Naive B cell (primary cell): ENCODE results near the gene ZBTB47. TPM values are rescaled to one million over a fixed set of nuclear protein-coding genes. Genes with fewer than 3 reads are reported as not detected.

Experiments
- ATAC-seq, 2 donors: fragments of 150-1000 bp; cut with Tn5 transposase; 2 replicates each; pipeline ENCODE4 v1.10.0; 2021; ENCODE audit warnings: low read depth in 2 of 2, mild to moderate bottlenecking in 2 of 2, moderate library complexity in 2 of 2
- DNase-seq: peaks from one replicate; pipeline ENCODE4 v3.0.0; 2022
- H3K27ac Mint-ChIP-seq, 6 donors: one replicate each; pipeline ENCODE4 v1.8.0; 2020 to 2022; ENCODE audit warnings: mild to moderate bottlenecking in 6 of 6, mixed read lengths in 6 of 6, moderate library complexity in 5 of 6, inconsistent platforms in 2 of 6
- H3K27me3 Mint-ChIP-seq, 3 donors: one replicate each; pipeline ENCODE4 v1.8.0; 2021 to 2022; ENCODE audit warnings: mixed read lengths in 3 of 3, mild to moderate bottlenecking in 1 of 3
- H3K36me3 Mint-ChIP-seq, 2 donors: one replicate each; pipeline ENCODE4 v1.8.0; 2020 to 2022; ENCODE audit warnings: mixed read lengths in 2 of 2, inconsistent platforms in 1 of 2, mild to moderate bottlenecking in 1 of 2
- H3K4me1 Mint-ChIP-seq, 3 donors: one replicate each; pipeline ENCODE4 v1.8.0; 2020 to 2022; ENCODE audit warnings: mixed read lengths in 3 of 3, inconsistent platforms in 1 of 3, mild to moderate bottlenecking in 1 of 3, moderate library complexity in 1 of 3
- H3K4me3 Mint-ChIP-seq, 8 donors: one replicate each; pipeline ENCODE4 v1.8.0; 2020 to 2022; ENCODE audit warnings: mild to moderate bottlenecking in 8 of 8, mixed read lengths in 8 of 8, moderate library complexity in 8 of 8, inconsistent platforms in 2 of 8
- H3K9me3 Mint-ChIP-seq, 7 donors: one replicate each; pipeline ENCODE4 v1.8.0; 2020 to 2022; ENCODE audit warnings: mixed read lengths in 7 of 7, mild to moderate bottlenecking in 5 of 7, inconsistent platforms in 2 of 7, moderate library complexity in 1 of 7
- polyA plus RNA-seq, 6 donors: library from polyadenylated mRNA; unstranded; fragments of 300-500 nt; fragmentation: Illumina TruSeq; gene quantifications; one replicate each; pipeline ENCODE4 v1.2.3, GENCODE V29; 2021; ENCODE audit warnings: low read depth in 6 of 6

ZBTB47 gene
- polyA plus RNA-seq, 6 donors from 2014 or later, result not detected

GRCh38 chr3:42712688-42713372 lies 59.3 kb downstream of the ZBTB47 start:
- no peak for DNase-seq
- Mint-ChIP-seq H3K36me3 (no peaks in the 10 kb centered on the region), H3K4me1 (peaks cover 13 to 14% (median 14%) of the 10 kb centered on the region in 3 donors), H3K27ac (peak overlapping the region in 2 of 6 donors; percentile 28 to 36), H3K9me3 (no peaks in the 10 kb centered on the region), H3K4me3 (peak overlapping the region in 3 of 8 donors; percentile 15 to 65 (median 56)), H3K27me3 (peaks cover 0 to 13% (median 12%) of the 10 kb centered on the region in 3 donors)
- no peak for ATAC-seq

- Mint-ChIP-seq H3K4me1 (peaks cover 13 to 14% (median 14%) of the 10 kb centered on the region in 3 donors), H3K4me3 (peak overlapping the region in 2 of 8 donors; percentile 34 to 56), H3K27ac (no peak overlapping the region), H3K27me3 (peaks cover 0 to 13% (median 12%) of the 10 kb centered on the region in 3 donors), H3K9me3 (no peaks in the 10 kb centered on the region), H3K36me3 (no peaks in the 10 kb centered on the region)
- no peak for ATAC-seq
- DNase-seq, result no peak
Observed at GRCh38 chr3:42713747-42714146, 60.2 kb downstream of the ZBTB47 start.

DNA sequence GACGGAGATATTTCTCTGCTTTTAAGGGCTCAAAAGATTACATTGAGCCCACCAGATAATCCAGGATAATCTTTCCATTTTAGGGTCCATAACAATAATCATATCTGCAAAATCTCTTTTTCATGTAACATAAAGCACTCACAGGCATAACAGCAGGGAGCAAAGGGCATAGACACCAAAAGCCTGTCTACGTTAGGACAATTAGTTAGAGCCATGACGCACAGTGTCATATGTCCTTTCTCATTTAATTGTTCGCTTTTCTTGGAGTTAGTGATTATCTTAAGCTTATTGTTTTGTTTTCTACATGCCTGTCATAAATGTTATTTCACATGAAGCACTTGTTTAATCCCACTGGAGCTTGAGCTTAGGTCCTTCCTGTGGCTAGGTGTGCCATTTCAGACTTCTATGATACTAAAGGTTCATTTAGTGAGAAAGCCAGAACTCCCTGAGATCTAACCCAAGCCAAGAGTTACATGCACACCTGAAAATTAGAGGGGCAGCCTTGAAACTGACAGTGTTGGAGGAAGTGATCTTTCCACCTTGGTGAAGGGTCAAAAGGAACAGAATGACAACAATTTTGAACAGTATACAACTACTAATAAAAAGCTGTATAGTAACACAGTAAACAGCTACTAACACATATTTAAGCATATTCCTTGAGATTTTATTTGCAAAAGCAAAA lies 60.8 kb downstream of the ZBTB47 start:
- H3K27me3 Mint-ChIP-seq, result peaks cover 0 to 9% (median 7%) of the 10 kb centered on the region in 3 donors
- peaks cover 13 to 14% (median 14%) of the 10 kb centered on the region in 3 donors for H3K4me1 Mint-ChIP-seq

More for the DNA sequence above, 60.8 kb downstream of the ZBTB47 start:
- no peak overlapping the region for H3K4me3 Mint-ChIP-seq
- H3K9me3 Mint-ChIP-seq, result no peaks in the 10 kb centered on the region
- H3K36me3 Mint-ChIP-seq, result no peaks in the 10 kb centered on the region
- H3K27ac Mint-ChIP-seq, result no peak overlapping the region
- DNase-seq, result no peak
- ATAC-seq, result no peak

Other genes starting within 250 kb of the ZBTB47 start
- not detected for gene LYZL4, start 243.1 kb upstream of the ZBTB47 start, polyA plus RNA-seq
- gene VIPR1, start 151.1 kb upstream of the ZBTB47 start, polyA plus RNA-seq, result 1 to 10 TPM in 2 of 6 donors, under 1 TPM in 3, not detected in 1; 0.57 to 3.0 (median 0.69) TPM
- gene SEC22C, start 71.7 kb upstream of the ZBTB47 start, polyA plus RNA-seq, result 10 to 100 TPM; 25.1 to 39.0 (median 31.3) TPM
- gene SS18L2, start 62.8 kb upstream of the ZBTB47 start, polyA plus RNA-seq, result 100 to 1,000 TPM; 111 to 142 (median 131) TPM
- 10 to 100 TPM in 1 of 6 donors, 1 to 10 TPM in 5; 6.2 to 21.9 (median 8.4) TPM for gene NKTR, start 53.0 kb upstream of the ZBTB47 start, polyA plus RNA-seq
- gene KLHL40, start 31.8 kb downstream of the ZBTB47 start, polyA plus RNA-seq, result not detected
- not detected for gene HHATL, start 49.1 kb downstream of the ZBTB47 start, polyA plus RNA-seq
- gene CCDC13, start 119.6 kb downstream of the ZBTB47 start, polyA plus RNA-seq, result 1 to 10 TPM in 1 of 6 donors, under 1 TPM in 4, not detected in 1; 0.39 to 1.2 (median 0.56) TPM
- gene HIGD1A, start 150.8 kb downstream of the ZBTB47 start, polyA plus RNA-seq, result 10 to 100 TPM; 47.7 to 83.7 (median 65.3) TPM
- under 1 TPM in 4 of 6 donors, not detected in 2; 0.10 to 0.28 (median 0.20) TPM for gene ACKR2, start 155.7 kb downstream of the ZBTB47 start, polyA plus RNA-seq
- not detected for gene CYP8B1, start 222.2 kb downstream of the ZBTB47 start, polyA plus RNA-seq